ENCODE results near the gene SIGLEC6.

GRCh38 chr19:51513968-51514367 lies 17.5 kb downstream of the SIGLEC6 start:
- no peak for TF ChIP-seq CTCF (IDR thresholded peaks at IDR 0.05)
- no peak for TF ChIP-seq POLR2A (IDR thresholded peaks at IDR 0.05)

All from upper lobe of left lung (tissue), 4 donors.